HG03103 (cell line): Measurements from ENCODE around the gene MYCBPAP.

ENCODE experiments used
- ATAC-seq: cut with Tn5 transposase; IDR thresholded peaks from one replicate; pipeline ENCODE4 v1.9.1; 2021; ENCODE audit warnings: low read depth; ENCODE audit not compliant: unreplicated experiment

The MYCBPAP gene

DNA sequence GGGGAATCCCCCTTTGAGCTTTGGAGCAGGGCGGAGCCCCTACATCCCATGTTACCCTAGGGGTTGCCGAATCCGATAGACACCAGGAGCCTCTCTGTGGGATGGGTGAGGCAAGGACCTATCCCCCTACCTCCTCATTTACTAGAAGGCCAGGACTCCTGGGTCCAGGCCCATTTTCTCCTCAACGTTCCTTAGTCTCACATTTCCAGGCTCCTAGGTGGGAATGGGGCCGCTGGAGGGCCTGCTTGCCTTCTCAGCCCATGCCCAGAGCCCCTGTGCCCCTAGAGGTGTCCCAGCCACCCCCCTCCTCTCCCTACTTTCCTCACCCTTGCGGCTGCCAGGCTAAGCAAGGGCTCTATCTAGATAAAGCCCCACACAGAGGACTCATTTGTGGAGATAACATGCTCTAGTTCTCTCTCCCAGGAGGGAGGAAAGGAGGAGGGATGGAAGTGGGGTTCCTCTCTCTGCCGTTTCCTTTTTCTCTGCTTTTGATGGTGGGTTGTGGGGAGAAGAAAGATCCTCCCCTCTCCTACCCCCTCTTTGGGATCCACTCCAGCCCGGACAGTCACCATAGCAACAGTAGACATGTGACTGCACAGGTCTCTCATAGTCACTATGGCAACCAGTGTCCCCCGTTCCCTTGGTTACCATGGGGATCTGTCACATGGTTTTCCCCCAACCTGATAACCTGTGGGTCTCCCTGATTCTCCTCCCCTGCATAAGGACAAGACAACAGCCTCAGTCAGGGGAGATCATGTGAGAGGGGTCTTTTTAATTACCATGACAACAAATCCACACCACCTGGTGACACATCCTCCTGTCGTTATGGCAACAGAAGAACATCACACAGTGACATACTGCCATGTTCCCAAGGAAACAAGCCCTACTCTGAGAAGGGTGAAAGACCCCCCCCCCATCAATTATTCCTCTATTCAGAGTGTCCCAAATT lies 57.4 kb downstream of the MYCBPAP start:
- no peak for ATAC-seq

DNA sequence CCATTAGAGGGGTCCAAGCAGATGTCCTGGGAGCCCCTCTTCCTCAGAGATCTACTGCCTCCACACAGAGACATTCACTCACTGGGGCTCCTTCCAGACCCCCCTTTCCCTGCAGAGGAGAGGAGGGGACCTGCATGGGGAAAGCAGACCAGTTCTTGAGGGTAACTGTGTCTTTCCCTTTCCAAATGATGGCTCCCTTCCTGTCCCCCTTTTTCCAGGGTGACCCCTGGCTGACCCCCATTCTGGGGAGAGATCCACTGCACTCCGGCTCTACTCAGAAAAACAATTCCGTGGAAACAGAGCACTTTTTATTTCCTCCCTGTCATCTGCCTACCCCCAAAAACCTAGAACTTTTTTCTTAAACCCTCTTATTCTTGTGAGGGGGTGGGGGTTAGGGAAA lies 58.6 kb downstream of the MYCBPAP start:
- ATAC-seq = no peak

DNA sequence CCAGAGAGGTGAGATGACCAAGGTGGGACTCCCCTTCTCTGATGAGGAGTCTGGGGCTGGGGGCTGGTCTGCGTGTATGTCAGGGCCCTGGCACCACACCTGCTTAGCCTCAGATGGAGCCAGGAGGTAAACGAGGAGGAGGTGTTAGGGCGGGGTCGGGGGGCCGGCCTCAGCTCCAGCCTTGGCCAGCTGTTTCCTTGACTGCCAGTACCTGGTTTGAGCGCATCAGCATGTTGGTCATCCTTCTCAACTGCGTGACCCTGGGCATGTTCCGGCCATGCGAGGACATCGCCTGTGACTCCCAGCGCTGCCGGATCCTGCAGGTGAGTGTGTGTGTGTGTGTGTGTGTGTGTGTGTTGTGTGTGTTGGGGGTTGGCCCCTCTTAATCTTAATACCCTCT lies 60.4 kb downstream of the MYCBPAP start:
- ATAC-seq = no peak

DNA sequence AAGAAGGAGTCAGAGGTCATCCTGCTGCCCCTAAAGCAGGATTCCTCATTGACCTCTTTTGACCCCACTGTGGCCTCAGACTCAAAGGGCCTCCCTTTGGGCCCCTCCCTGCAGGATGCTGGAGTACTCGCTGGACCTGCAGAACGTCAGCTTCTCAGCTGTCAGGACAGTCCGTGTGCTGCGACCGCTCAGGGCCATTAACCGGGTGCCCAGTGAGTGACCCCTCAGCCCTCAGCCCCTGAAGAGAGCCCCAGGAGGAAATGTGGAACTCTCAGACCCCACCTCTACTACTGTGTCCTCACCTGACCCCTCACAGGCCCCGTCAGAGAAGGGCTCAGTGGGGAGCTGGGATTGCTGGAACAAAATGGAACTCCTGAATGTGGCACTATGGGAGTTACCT lies 61.4 kb downstream of the MYCBPAP start:
- no peak for ATAC-seq

DNA sequence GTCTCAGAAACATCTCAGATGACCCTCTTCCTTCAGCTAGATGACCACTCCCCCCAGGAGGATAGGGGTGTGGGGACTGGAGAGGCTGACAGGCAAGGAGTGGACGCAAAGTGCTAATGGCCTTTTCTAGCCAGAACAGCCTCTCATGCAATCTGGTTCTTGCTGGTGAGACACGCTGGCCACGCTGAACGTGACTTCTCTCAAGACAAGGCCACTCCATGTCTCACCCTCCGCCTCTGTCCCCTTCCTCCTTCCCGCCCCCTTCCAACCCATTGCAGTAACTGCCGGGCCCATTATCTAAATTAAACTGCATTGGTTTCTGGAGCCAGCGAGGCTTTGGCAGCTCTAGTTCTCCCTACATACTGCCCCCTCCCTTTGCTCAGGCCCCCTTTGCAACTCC lies 61.8 kb downstream of the MYCBPAP start:
- ATAC-seq = no peak

DNA sequence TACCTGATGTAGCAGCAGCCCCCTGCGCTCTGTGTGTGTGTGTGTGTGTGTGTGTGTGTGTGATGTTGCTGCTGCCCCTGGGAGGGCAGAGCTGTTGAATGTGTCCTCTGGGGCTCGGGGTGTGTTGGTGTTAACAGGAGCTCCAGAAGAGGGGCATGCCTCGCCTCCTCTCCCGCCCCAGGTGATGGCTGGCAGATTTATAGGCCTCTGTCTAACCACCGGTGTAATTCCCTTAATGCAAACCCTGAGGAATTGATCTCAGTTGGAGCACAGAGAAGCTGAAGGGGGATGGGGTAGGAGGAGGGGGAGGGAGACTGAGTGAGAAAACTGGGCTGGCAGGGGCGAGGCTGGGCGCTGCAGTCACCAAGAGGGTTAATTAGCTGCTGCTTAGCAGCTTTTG lies 62.3 kb downstream of the MYCBPAP start:
- ATAC-seq = no peak

DNA sequence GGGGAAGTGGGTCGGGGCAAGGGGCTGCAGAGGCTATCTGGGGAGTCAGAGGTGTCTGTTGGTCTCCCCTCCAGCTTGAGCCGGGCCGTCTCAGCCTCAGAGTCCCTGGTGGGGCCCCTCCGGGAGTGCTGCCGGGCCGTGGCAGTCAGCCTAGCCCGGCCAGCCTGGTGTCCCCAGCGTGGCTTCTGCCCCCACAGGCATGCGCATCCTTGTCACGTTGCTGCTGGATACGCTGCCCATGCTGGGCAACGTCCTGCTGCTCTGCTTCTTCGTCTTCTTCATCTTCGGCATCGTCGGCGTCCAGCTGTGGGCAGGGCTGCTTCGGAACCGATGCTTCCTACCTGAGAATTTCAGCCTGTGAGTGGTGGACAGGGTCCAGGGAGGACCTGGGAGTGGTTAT lies 63.4 kb downstream of the MYCBPAP start:
- no peak for ATAC-seq

DNA sequence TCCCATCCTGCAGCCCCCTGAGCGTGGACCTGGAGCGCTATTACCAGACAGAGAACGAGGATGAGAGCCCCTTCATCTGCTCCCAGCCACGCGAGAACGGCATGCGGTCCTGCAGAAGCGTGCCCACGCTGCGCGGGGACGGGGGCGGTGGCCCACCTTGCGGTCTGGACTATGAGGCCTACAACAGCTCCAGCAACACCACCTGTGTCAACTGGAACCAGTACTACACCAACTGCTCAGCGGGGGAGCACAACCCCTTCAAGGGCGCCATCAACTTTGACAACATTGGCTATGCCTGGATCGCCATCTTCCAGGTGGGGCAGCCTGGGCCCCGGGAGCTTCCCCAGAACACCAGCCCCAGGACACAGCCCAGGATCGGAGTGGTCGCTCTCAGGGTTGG lies 64.3 kb downstream of the MYCBPAP start:
- ATAC-seq = no peak

DNA sequence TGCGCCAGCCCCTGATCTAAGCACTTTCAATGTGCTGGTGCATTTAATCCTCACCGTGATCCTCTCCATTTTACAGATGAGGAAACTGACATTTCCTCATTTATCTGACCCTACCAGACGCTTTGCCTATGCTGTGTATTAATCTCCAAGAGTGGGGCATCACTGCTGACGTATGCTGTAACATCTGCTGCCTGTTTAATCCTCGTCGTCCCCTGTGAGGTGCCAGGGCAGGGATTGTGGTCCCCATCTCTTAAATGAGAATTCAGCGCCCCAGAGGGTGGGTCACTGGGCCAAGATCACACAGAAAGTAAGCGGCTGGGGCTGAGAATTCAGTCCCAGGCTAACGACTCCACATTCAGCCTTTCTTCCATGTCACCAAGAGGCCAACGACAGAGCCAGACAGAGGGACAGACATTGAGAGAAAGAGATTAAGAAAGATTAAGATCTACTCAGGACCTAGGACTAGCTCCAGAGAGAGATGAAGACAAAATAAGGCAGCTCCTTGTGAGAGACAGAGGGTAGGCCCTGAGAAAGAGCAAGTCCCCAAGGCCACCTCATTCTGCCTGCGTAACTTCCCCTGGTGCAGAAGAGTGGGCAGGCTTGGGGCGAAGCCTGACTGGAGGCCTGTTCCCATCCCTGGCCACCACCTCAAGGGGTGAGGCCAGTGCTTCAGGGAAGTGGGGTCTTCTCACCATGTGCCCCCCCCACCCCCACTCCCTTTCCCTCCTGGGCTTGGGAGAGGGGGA lies 65.8 kb downstream of the MYCBPAP start:
- no peak for ATAC-seq

DNA sequence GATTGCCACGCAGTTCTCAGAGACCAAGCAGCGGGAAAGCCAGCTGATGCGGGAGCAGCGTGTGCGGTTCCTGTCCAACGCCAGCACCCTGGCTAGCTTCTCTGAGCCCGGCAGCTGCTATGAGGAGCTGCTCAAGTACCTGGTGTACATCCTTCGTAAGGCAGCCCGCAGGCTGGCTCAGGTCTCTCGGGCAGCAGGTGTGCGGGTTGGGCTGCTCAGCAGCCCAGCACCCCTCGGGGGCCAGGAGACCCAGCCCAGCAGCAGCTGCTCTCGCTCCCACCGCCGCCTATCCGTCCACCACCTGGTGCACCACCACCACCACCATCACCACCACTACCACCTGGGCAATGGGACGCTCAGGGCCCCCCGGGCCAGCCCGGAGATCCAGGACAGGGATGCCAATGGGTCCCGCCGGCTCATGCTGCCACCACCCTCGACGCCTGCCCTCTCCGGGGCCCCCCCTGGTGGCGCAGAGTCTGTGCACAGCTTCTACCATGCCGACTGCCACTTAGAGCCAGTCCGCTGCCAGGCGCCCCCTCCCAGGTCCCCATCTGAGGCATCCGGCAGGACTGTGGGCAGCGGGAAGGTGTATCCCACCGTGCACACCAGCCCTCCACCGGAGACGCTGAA lies 67.5 kb downstream of the MYCBPAP start:
- ATAC-seq = no peak

DNA sequence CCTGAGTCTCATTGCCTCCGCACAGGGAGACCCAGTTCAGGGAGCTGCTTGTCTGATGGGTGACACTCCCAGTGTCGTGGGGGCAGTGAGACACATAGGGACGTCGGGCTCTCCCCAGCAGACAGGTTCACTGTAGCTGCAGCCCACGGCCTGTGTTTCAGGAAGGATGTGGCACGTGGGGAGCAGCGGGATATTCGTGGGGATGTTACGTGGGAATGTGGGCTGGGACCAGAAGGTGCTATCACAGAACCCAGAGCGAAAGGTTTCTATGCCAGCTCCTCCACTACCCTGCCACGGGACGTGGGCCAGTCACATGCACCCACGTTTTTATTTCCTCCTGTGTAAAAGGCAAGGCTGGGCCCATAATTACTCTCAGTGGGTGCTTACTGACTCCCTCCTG lies 68.6 kb downstream of the MYCBPAP start:
- no peak for ATAC-seq

DNA sequence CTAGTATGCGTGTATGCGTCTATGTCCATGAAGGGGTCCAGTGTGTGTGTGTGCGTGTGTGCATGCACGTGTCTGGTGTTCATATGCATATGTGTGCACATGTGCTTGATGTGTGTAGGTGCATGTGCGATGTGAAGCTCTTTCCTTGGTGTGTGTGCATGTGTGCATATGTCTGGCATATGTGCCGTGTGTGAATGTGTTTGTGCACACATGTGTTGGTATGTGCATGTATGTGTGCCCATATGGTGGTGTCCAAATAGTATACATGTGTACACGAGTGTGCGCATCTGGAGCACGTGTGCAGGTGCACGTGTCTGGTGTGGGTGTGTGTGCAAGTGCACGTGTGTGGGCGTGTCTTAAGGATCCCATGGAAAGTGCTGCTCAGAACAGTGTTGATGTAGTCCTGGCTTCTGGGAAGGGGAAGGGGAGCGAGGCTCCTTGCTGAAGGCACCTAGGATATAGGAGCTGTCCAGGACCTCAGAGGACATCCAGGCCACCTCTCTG lies 69.3 kb downstream of the MYCBPAP start:
- no peak for ATAC-seq

DNA sequence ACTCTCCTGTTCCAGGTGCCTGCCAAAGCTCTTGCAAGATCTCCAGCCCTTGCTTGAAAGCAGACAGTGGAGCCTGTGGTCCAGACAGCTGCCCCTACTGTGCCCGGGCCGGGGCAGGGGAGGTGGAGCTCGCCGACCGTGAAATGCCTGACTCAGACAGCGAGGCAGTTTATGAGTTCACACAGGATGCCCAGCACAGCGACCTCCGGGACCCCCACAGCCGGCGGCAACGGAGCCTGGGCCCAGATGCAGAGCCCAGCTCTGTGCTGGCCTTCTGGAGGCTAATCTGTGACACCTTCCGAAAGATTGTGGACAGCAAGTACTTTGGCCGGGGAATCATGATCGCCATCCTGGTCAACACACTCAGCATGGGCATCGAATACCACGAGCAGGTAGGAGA lies 69.9 kb downstream of the MYCBPAP start:
- no peak for ATAC-seq

DNA sequence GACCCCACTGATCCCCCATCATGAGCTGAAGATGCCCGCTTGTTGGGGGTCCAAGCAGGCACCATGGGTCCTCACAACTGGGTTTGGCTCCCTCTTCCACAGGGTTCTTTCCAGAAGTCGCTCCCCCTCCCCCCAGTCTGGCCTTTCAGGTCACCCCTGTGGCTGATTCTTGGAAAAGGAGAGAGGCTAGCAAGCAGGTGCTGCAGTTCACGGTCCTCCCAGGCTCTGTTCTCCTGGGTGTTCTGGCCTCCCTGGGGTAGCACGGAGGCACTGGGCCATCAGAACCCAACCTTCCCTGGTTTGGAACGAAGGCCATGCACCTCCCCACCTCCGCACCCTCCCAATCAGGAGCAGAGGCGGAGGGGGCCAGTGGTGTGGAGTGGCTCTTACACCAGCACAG lies 71.2 kb downstream of the MYCBPAP start:
- ATAC-seq = no peak

DNA sequence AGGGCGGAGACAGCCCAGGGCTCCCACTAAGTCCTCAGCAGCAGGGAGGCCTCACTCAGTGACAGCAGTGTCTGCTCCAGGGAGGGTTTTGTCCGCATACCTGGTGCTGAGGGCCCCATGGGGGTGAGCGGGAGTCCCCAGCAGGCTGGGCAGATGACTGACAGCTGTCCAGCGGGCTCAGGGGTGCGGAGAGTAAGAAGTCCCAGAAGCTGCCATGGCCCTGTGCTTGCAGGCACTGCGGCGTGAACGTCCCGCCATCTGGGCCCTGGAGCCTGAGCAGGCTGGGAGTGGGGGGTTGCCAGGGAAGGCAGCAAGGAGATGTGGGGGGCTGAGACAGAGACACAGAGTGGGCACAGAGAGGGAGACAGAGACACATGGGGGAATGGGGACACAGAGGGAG lies 72.4 kb downstream of the MYCBPAP start:
- no peak for ATAC-seq
